ENCODE results near the gene SEPTIN6. TPM values are rescaled to one million over a fixed set of nuclear protein-coding genes. Genes with fewer than 3 reads are reported as not detected.

Gene SEPTIN6
- total and polyA plus RNA-seq, 2 of the 8 experiments (the other 6 are each of a cell fraction or from before 2014, with no cell fraction given): 31.0 to 42.6 TPM

DNA sequence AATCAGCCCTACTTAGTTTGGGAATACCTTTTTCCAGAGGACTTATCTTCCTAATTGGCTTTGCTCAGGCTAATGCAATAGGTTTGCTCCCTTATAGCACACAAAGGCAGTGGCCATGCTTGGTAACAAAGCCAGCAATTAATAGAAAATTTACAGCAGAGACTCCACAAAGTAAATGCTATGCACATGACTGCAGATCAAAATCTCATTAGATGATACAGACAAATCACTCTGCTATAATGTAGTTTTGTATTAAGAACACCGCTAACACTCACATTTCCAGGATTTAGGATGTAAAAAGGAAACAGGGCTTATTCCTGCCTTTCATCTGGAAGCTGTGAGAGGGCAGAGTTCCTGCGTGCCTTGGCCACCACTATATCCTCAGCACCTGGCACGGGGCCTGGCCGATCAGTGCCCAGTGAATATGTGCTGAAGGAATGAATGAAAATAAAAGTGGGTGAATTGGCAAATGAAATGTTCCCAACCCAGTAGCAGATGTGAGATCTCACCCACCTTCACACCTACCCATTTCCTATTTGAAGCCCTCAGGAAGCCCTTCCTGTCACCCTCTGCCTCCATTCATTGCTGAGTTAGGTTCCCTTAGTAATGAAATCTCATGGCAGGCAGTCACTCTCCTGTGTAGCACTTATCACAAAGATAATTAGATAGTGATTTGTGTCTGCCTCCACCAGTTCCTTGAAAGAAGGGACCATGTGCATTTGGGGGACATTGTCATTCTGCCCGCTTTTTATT lies 5.1 kb downstream of the SEPTIN6 start (continued):
- TF ChIP-seq POLR2AphosphoS5 (IDR thresholded peaks at IDR 0.05; ENCODE audit: low read depth, low read length): no peak
- no peak for TF ChIP-seq CHD2 (IDR thresholded peaks at IDR 0.05; ENCODE audit: low read length)
- TF ChIP-seq, protein P1, sequence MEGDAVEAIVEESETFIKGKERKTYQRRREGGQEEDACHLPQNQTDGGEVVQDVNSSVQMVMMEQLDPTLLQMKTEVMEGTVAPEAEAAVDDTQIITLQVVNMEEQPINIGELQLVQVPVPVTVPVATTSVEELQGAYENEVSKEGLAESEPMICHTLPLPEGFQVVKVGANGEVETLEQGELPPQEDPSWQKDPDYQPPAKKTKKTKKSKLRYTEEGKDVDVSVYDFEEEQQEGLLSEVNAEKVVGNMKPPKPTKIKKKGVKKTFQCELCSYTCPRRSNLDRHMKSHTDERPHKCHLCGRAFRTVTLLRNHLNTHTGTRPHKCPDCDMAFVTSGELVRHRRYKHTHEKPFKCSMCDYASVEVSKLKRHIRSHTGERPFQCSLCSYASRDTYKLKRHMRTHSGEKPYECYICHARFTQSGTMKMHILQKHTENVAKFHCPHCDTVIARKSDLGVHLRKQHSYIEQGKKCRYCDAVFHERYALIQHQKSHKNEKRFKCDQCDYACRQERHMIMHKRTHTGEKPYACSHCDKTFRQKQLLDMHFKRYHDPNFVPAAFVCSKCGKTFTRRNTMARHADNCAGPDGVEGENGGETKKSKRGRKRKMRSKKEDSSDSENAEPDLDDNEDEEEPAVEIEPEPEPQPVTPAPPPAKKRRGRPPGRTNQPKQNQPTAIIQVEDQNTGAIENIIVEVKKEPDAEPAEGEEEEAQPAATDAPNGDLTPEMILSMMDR (IDR thresholded peaks at IDR 0.05; ENCODE audit: control extremely low read depth in 1 of 3, insufficient read depth in 1 of 3, low read depth in 1 of 3, low read length in 3 of 3): no peak
- no peak for TF ChIP-seq NRF1 (IDR thresholded peaks at IDR 0.05; ENCODE audit: low read depth, low read length)
- TF ChIP-seq ATF2 (IDR thresholded peaks at IDR 0.05; ENCODE audit: low read length): no peak
- TF ChIP-seq ASH2L (IDR thresholded peaks at IDR 0.05; ENCODE audit: low read length): no peak
- no peak for TF ChIP-seq SP4 (IDR thresholded peaks at IDR 0.05; ENCODE audit: low read length)
- TF ChIP-seq RFX5 (IDR thresholded peaks at IDR 0.05; ENCODE audit: borderline replicate concordance, low read depth, low read length): no peak
